Left ventricle myocardium superior (tissue), 1 donor: ENCODE data around the gene RD3L. TPM values are rescaled to one million over a fixed set of nuclear protein-coding genes. Genes with fewer than 3 reads are reported as not detected.
"Not testable (repeated sequence)": the region's sequence is repeated elsewhere in the genome, so short reads cannot be mapped to it uniquely, and the experiment has no call there.

Experiments
- ATAC-seq: fragments of 200-7000 bp; cut with Tn5 transposase; one replicate; pipeline ENCODE4 v1.9.1; 2020; ENCODE audit warnings: mild to moderate bottlenecking, moderate library complexity
- DNase-seq: peaks from one replicate; pipeline ENCODE4 v3.0.0-alpha.2; 2020
- intact Hi-C: fragments of 100-400 bp; cut with micrococcal nuclease; formaldehyde crosslinking; loops from one replicate; pipeline ENCODE4 v1.11.0; 2022
- total RNA-seq: library from RNA; stranded (reverse); fragmentation: NEBNext Ultra II Directional; extraction: Animal tissue kit (Norgen Biotek cat#: 25700); gene quantifications from one replicate; pipeline ENCODE4 v1.2.1, GENCODE V29; 2021
- donor health status: DM: no; HTN: yes; CAD: no; lungs with severe emphysema.

The RD3L gene
- total RNA-seq, 1 donor from 2014 or later, result 29.8 TPM

DNA sequence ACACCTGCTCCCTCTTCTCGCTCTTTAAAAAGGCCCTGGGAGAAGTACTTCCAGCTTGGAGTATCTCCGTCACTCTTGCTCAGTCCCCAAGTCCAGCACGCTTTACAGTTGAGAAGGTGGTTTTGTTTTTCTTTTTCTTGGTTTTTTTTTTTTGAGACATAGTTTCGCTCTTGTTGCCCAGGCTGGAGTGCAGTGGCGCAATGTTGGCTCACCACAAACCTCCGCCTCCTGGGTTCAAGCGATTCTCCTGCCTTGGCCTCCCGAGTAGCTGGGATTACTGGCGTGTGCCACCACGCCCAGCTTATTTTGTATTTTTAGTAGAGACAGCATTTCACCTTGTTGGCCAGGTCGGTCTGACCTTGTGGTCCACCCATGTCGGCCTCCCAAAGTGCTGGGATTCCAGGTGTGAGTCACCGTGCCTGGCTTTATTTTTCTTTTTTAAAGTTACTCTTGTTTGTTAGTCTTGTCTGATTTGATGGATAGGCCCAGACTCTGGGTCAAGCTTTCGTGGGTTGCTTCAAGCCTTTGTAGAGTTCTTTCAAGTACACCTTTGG lies 12.2 kb downstream of the RD3L start:
- intact Hi-C loops, result no loop called here
- ATAC-seq (no peak), DNase-seq (no peak)

GRCh38 chr14:103928011-103928890 lies 14.1 kb downstream of the RD3L start, which contains the start of gene TDRD9:
TDRD9 (plus strand) TSS chr14:103928456; CDS start chr14:103928510, 54 bp downstream.
- intact Hi-C loops, result no loop called here
- no peak for ATAC-seq
- DNase-seq, result no peak

DNA sequence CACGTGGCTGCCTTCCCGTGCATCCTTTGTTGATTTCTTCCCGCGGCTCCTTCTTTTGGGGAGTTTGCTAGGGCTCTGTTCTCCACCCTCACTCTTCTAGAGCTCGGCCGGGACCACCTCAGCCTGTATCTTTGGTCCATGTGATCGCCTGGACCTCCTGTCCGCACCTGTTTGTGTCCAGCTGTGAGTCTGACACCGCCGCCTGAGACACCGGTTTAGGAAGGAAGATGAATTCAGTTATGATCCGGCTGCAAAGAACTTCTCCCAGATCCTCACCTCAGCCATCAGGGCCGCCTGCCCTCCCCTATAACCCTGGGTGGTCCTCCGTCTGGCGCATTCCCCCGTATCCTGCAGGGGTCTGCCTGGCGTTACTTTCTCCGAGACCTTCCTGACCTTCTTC lies 14.8 kb downstream of the RD3L start:
- ATAC-seq (no peak), DNase-seq (no peak)
- intact Hi-C loops, result no loop called here

DNA sequence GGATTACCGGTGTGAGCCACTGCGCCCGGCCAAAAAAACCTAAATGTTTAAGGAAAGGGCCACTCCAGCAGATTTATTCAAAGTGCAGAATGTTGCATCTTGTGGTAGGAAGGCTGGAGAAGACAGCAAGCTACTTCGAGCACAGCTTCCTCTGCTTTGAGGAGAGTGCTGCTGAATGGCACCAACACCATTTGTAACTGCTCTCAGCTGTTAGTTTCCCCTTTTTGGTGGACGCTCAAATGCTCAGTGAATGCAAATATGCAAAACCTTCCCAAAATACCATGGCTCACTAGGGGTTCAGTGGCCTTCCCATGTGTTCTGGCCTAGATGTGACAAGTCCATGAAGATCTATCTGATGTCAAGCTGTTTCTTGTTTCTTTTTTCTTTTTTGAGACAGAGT lies 17.0 kb downstream of the RD3L start:
- DNase-seq (no peak), ATAC-seq (no peak)
- intact Hi-C loops, result no loop called here

- intact Hi-C loops, result no loop called here
- peak; percentile 67 for DNase-seq
- peak; percentile 79 for ATAC-seq
These were observed 18.5 kb downstream of the RD3L start for GRCh38 chr14:103923863-103924262.

GRCh38 chr14:103921855-103922200 lies 20.5 kb downstream of the RD3L start:
- intact Hi-C loops, ATAC-seq, DNase-seq: not testable (repeated sequence)

DNA sequence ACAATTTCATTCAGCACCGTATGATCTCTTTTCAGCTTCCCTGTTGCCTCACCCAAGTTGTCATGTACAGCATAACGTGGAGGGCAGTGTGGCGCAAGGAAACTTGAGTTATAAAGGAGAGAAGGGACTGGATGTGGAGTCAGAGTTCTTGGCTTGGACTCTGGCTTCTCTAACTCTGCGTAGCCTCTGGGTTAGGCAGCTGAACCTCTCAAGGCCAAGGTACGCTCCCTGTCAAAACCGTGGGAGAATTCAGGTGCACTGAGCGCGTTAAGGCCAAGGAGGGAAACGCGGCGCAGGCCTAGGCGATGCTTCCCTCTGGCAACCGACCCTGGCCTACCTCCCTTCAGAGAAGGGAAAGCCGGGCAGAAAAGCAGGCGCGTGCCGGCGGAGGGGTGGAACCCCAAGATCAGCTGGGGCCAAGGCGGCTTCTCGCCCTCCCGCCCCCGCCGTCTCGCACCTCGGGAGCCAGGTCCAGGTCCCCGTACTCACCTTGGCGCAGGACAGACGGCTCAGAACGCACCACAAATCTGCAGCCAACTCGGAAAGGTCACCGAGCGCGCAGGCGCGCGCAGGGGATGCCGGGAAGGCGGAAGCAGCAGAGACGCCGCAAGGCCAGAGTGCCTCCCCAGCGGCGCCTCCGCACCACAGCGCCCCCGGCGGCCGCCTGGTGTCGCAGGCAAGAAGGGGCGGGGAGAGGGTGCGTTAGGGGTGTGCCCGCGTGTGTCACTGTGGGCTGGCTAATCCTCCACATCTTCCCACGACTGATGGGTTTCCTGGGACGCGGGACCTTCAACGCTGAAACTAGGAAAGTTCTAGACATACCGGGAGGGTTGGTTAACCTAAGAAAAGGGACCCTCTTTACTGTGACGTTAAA lies 21.1 kb downstream of the RD3L start:
- peak; percentile 95 for ATAC-seq
- intact Hi-C loops, result no loop called here
- DNase-seq, result peak; percentile 96

GRCh38 chr14:103916636-103917262 lies 25.6 kb downstream of the RD3L start:
- DNase-seq (no peak), ATAC-seq (no peak)
- intact Hi-C loops, result no loop called here

DNA sequence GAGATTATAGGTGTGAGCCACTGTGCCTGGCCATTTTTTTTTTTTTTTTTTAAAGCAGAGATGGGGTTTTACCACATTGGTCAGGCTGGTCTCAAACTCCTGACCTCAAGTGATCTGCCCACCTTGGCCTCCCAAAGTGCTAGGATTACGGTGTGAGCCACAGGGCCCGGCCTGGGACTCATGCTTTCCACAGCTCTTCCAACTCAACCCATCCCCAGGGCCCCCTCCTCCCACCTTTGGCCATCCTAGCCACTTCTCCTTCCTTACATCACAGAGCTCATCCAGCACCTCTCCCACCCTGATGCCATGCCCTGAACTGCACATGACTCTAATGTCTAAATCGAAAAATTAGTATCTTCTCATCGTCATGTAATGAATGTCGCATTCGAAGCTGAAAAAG lies 26.7 kb downstream of the RD3L start:
- ATAC-seq (no peak), DNase-seq (no peak)
- intact Hi-C loops, result no loop called here

DNA sequence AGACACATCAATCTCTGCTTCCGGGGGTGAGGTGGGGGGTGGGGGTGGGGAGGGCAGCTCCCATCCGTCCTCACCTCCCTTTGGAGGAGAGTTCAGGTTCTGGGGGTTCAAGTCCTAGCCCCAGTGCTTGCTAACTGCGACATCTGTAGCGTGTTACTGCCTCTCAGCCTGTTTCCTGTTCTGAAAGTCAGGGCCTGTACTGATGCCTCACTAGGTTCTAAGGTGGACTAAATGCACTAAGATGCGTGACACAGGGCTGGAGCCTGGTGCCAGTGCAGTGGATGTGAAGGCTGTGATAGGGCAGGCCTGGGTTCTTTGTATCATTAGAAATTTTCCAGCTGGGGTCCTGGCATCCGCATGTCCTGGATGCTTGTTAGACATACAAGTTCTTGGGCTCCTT lies 31.3 kb downstream of the RD3L start:
- ATAC-seq (peak; percentile 3), DNase-seq (no peak)
- intact Hi-C loops, result loop anchor here (5.0 kb wide), 1 partner anchor 104 kb away; no protein-coding TSS in a partner anchor

DNA sequence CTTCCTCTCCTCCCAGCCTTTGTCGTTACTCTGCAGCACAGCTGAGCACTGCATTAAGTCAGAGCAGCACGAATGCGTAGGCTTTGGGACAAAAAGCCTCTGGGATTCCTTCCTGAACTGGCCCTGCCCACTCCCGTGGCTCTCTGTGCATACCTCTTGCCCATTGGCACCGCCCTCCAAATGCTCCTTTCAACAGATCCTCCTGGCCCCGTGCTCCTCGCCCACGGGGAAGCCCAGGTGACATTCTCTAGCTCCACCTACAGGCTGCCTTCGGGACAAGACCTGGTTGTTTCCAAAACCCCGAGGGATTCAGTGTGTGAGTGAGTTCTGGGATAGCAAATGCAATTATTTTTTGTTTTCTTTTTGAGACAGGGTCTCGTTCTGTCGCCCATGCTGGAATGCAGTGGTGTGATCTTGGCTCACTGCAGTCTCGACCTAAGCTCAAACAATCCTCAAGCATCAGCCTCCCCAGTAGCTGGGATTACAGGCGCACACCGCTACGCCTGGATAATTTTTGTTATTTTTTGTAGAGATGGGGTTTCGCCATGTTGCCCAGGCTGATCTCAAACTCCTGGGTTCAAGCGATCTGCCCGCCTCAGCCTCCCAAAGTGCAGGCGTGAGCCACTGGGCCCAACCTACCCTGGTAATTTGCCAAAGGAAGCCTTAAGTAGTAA lies 31.9 kb downstream of the RD3L start:
- DNase-seq, result peak; percentile 86
- ATAC-seq, result peak; percentile 98
- intact Hi-C loops, result loop anchor here (5.0 kb wide), 1 partner anchor 103 kb away; no protein-coding TSS in a partner anchor

DNA sequence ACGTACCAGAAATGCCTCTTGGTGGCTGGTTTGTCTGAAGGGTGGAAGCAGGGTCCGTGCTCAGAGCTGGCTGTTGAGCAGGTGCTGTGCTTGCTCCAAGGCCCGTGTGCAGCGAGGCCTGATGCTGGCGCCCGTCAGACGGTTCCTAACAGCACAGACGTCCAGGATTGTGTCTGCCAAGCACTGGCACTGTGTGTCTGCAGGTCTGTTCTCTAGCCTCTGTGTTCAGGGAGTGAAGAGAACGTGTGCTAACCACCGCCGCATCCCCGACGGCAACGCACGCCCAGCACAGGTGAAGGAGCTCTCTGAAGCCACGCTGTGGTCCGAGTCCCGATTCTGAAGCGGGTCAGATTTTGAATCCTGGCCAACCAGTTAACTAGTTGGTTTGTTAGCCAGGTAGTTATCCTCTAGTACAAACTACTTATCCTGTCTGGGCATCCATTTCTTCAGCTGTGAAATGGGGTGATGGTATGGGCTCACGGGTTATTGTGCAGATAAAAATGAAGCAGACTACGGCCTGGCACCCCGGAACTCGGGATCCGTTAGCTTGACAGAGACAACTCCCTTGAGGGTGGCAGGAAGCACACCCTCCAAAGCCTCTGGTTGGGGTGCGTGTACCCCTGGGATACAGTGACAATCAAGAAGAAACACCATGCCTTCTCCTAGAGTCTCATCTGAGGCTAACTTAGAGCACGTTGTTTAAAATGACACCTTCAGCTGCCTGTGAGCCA lies 32.6 kb downstream of the RD3L start:
- intact Hi-C loops, result loop anchor here (5.0 kb wide), 1 partner anchor 102 kb away; no protein-coding TSS in a partner anchor
- ATAC-seq, result no peak
- no peak for DNase-seq

DNA sequence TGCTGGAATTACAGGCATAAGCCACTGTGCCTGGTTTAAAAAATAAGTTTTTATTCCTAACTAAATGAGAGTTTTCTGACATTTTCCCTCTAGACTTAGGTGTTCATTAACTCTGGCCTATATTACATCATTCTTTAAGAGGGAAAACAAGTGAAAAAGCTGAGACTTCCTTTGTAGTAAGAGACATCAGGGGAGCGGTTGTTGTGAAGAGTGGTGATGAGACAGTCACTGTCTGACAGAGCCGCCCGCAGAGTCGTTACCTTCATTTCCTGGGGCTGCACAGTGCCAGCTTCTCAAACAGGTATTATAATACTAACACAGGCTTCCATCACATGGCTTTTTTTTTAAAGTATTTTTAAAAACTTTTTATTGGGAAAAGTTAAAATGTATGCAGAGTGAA lies 33.7 kb downstream of the RD3L start:
- intact Hi-C loops, result no loop called here

DNA sequence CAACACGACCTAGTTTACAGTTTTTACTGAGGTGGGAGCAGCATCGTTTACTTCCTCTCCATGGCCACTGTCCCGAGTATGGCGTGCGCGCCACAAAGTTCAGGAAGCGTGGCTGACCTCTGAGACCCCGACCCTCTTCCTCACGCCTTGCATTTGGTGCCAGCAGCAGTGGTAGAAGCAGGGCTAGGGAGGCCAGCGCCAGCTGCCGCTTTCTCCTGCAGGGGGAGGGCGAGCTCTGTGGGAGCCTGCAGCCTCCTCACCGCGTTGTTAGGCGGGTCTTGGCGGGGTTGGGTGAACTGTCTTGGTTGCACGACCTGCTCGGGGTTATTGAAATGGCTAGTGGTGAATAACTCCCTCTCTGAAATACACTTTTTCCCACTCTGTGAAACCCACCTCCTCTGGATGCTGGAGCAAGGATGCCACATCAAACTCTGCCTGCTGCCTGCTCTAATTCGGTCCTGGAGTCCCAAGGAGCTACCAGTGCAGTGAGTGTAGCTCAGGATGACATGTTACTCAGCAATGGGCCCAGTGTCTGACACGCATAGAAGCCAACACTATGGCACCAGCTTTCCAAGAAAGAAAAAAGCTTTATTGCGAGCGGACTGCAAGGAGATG lies 36.4 kb downstream of the RD3L start:
- ATAC-seq (no peak), DNase-seq (no peak)
- intact Hi-C loops, result no loop called here

More for the DNA sequence above, 33.7 kb downstream of the RD3L start:
- ATAC-seq (no peak), DNase-seq (no peak)

DNA sequence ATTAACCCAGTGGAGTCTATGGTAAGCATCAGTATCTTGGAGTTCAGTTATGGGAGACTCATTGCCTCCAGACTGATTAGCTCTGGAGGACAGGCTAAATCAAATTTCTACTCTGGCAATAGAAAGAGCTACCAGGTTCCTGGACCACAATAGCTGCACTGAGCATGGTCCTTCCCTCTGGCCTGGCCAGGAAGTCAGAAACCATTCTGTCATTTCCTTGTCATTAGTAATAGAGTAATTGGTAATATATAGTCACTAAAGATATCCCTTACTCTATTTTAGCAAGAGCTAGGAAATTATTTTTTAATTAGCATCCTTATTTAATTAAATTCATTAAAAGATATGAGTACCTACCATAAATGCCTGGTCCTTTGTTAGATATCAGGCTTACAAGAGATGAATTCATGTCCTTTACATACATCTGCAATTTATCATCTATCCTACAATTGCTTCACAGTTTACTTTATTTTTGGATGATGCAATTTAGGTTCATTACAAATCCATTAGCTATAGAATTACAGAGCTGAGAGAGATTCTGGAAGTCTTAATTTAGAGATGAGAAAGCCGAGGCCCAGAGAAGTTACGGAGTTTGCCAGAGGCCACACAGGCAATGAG lies 37.7 kb downstream of the RD3L start:
- intact Hi-C loops, result no loop called here
- DNase-seq, result no peak
- no peak for ATAC-seq

DNA sequence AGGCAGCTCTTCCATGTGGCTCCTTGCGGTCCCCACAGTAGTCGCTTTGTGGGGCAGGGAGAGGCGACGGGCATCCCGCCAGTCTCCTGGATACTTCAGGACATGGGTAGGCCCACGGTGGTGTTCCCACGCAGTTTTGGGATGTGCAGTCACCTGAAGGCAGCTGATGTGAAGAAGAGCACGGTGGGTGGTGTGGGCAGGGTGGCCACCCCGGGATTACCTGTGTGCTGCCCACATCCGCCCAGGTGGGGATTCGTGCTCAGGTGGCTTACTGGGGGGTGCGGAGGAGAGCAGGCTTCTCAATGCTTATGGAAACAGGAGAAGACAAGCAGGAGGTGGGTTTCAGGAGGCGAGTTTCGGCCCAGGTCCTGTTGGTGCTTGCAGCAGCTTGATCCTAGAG lies 42.5 kb downstream of the RD3L start:
- intact Hi-C loops, result no loop called here
- no peak for DNase-seq
- no peak for ATAC-seq

DNA sequence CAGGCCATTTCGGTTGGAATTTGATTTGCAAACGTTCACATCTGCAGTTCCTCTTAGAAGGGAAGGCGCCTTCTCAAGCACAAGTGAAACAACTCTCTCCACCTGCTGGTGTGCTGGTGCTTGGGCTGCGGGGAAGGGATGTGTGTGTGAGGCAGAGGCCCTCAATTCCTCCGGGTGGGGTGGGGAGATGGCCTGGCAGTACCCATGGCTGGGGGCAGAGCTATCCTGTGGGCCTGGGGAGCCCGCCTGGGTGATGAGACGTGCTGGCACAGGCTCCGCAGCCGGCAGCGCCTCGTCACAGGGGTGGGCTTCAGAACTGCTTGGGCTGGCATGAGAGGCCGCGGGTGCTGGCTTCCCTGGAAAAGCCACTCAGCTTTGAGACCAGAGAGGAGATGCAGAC lies 43.0 kb downstream of the RD3L start:
- DNase-seq, result no peak
- intact Hi-C loops, result no loop called here
- ATAC-seq, result no peak
